Left cardiac atrium (tissue), 4 donors: Measurements from ENCODE around the gene CACNA1E. TPM values are rescaled to one million over a fixed set of nuclear protein-coding genes. Genes with fewer than 3 reads are reported as not detected.

ENCODE experiments used
- ATAC-seq, 2 donors: fragments of 200-7000 bp; cut with Tn5 transposase; one replicate each; pipeline ENCODE4 v1.9.1; 2020; ENCODE audit warnings: mild to moderate bottlenecking in 2 of 2, moderate library complexity in 2 of 2
- DNase-seq: peaks from one replicate; pipeline ENCODE4 v3.0.0-alpha.2; 2020
- intact Hi-C, 2 donors: fragments of 100-400 bp; cut with DNase I; formaldehyde crosslinking; loops; one replicate each; pipeline versions ENCODE4 v1.14.1 to v1.15.1; 2022 to 2023
- total RNA-seq, 2 donors: library from RNA; stranded (reverse); fragmentation: NEBNext Ultra II Directional; extraction: Animal tissue kit (Norgen Biotek cat#: 25700); gene quantifications; one replicate each; pipeline ENCODE4 v1.2.1, GENCODE V29; 2021
- donor health status: DM: no; HTN: yes; CAD: no.
- donor health status: DM: no; HTN: yes; CAD: no; lungs with severe emphysema.
- donor health status: DM: yes; HTN: yes; CAD: no.
- donor health status: Dilated cardiomyopathy.

Gene CACNA1E
- total RNA-seq, 2 donors from 2014 or later, result 0.55 to 1.3 TPM

DNA sequence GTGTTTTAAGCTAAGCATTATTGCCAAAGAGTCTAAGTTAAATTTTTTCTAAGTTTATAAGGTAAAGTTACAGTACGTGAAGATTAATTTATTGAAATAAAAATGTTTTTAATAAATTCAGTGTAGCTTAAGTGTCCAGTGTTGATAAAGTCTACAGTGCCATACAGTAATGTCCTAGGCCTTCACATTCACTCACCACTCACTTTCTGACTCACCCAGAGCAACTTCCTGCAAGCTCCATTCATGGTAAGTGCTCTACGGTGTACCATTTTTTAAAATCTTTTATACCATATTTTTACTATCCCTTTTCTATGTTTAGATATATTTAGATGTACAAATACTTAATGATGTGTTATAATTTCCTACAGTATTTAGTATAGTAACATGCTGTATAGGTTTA is 173.2 kb downstream of the CACNA1E start:
- ATAC-seq (no peak), DNase-seq (no peak)
- intact Hi-C loops, result no loop called here

DNA sequence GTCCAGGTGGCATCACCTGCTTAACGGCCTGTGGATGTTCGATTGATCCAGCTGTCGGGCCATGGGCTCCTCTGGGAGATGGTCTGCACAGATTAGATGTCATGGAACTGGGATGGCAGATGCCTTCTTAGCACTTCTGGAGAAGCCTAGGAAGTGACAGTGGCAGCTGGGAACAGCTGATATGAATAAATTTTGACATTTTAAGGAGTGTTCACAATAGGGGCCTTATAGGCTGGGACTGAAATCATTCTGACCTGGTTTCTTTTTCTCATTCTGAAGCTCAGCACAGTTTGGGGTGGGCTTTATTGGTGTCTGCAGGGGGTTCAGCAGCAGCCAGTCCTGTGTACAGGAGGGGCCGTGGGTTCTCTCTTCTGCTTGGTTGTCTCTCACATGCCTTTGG is 175.3 kb downstream of the CACNA1E start:
- ATAC-seq (no peak), DNase-seq (no peak)
- intact Hi-C loops, result no loop called here

DNA sequence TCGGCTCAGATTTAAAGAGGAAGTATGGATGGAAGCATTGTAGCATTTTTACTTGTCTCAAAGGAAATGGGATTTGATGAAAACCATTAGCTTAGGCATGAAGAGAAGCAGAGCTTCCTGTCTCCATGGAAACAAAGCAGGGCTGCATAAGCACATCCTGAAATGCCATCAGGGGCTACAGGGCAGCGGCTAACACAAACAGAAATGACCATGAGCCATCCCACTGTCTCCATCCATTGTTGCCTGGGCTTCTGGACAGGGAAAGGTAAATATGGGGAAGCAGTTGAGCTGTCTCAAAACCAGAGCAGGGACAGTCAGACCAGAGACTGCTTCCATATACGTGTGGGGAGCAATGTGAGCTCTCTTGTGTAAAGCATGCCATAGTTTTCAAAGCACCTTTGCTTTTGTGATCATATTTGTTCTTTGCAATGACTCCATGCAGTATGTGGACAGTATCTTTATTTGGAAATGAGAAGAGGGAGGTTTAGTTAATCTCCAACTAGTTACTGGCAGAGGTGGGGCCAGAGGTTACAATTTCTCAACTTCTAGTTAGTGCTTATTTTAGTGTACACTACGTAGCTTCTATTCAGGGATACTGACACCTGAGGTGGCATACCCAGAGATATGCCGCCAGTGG is 176.1 kb downstream of the CACNA1E start:
- no peak for ATAC-seq
- intact Hi-C loops, result no loop called here
- DNase-seq, result no peak

DNA sequence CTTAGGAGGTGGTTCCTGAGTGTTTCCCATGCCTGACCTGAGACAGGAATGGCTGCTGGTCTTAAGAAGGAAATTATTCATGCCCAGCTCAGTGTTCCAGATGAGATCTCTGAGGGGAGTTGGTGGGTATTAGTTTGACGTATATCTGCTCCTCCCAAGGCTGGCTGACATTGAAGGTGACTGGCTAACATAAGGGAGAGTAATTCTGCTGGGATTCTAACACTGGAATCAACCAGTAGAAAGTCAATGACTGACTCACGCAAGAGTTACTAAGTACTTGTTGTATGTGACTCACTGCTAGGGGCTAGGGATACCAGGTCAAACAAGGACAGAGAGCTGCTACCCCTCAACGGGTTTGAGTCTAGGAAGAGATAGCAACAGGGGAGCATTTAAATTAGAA is 177.3 kb downstream of the CACNA1E start:
- intact Hi-C loops, result no loop called here
- DNase-seq, result no peak
- ATAC-seq, result no peak

DNA sequence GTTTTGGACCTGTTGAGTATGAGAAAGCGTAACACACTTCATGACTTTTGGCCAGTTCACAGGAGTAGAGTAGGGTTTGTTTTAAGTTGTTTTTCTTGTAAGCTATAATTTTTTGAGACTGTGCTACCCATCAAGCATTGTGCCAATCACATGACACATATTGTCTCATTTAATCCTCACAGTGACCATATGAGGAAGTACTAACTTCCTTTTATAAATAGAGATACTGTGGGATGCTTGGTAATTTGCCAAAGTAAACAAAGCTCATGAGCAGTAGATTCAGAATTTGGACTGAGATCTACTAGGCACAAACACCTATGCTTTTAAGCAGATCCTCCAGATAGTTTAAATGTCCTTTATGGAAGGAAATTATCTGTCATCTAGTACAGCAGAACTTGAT is 178.3 kb downstream of the CACNA1E start:
- intact Hi-C loops, result no loop called here
- DNase-seq (no peak), ATAC-seq (no peak)

DNA sequence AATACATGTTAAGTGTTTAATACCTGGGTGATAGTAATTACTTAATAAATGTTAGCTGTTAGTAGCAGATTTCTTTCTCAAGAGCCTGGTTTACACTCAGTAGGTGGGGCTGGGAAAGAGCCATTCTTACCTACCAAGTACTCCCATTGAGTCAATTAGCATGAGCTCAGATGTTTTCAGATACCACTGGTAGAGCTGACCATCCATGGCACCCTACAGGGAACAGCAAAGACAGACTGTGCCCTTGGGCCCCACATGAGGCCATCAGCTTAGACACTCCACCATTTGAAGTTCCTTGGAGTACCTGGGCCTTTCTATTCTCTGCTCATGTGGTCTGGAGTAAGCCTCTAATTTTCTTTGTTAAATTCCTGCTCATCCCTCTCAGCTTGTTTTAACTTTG is 179.3 kb downstream of the CACNA1E start:
- DNase-seq (no peak), ATAC-seq (no peak)
- intact Hi-C loops, result no loop called here

DNA sequence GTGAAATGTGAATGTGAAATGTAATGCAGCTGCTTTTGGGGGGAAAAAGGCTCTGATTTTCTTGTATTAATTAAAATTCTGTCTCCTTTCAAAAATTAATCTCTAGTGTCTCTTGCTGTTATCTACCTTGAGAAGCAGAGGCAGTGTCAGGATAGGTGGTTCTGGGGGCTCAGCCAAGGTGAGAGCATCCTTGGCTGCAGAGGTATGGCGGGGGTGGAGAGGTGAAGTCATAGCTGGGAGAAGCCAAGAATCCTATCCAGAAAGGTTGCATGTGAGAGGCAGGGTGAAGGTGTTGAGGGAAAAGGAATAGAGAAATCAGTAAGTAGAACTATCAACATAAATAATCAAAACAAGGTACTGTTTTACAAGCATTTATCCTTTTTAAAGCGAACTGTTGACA is 181.2 kb downstream of the CACNA1E start:
- ATAC-seq (no peak), DNase-seq (no peak)
- intact Hi-C loops, result no loop called here

DNA sequence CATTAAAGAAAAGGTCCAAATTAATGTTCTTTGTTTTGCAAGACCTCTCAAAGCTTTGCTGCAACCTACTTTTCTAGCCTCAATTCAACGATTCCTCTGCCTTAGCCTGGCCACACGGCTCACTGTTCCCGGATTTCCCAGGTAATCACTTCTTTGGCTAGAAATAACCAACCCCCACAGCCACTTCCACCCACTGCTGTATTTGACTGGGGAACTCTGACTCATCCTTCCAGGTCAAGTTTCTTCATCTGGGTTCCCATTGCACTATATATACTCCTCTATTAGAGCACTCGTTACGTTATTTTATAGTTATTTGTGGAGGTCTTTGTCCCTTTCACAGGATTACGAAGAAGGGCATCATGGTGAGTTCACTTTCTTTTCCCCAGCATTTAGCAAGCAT is 185.9 kb downstream of the CACNA1E start:
- ATAC-seq (no peak), DNase-seq (no peak)
- intact Hi-C loops, result no loop called here

DNA sequence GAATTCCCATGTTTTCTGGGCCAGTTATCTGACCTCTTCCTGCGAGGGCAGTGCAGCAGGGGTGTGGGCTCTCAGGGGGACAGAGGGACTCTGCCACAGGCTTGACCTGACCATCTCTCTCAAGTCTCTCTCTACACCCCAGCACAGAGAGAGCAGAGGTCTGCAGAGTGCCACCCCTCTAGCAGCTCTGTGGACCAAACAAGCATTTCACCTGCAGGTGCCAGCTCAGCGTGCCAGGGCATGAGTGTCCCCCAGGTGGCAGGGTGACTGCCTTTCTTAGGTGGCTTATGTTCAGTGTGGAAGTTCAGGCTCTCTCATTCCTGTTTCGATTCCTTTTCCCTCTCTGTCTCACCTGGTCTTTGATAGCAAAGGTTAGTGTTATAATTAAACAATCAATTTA is 191.3 kb downstream of the CACNA1E start:
- intact Hi-C loops, result loop anchor here in 1 of 2 donors (5.0 kb wide), 1 partner anchor 192 kb away; the partner anchor contains the start of gene CACNA1E
- DNase-seq (no peak), ATAC-seq (no peak)

DNA sequence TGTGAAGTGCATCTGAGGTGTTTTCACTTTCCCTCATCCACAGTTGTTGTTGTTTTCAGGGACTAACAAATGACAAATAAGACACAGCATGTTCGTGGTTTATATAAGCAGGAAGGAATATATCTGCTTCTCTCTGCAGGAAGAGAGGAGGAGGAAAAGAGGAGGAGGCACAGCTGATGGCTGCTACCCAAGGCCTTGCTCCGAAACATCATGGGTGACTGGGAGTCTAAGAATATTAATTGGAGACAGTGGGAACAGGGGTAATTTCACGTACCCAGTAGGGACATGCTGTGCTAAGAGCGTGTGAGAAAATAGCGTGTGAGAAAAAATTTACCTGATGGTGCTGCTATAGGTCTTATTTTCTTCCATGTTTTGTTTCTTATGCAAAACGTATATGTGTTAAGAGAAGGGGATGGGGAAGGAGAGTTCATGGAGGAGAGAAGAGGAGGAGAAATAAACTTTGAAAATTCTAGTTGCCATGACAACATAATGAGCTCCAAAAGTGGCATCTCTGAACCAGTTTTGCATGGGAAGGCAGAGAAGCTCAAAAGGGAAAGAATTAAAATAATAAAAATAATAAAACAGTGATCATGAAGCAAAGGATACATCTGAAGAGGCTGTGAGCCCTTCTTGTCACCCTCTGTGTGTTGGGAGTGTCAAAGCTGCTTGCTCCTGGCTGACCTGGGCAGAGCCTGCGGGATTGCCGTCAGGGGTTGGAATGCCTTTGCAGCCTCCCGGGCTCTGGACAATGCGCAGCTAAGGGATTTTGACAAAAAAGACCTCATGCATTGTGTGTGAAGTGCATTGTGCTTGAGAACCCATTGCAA is 192.0 kb downstream of the CACNA1E start:
- no peak for DNase-seq
- ATAC-seq, result no peak
- intact Hi-C loops, result no loop called here

DNA sequence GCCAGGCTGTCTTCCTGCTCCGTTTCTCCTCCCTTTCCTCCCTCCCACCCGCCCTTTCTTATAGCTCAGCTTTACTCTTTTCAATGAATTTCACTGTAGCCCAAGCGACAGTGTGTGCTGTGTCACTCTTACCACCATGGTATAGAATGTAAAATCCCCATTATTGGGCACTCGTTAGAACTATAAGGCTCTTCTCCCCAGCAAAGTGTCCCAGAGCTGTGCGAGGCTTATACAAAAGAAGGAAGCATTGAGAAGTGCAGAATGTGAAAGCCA is 192.5 kb downstream of the CACNA1E start:
- intact Hi-C loops, result loop anchor here in 1 of 2 donors (1.0 kb wide), 1 partner anchor 197 kb away; no protein-coding TSS in a partner anchor
- no peak for ATAC-seq
- DNase-seq, result no peak

DNA sequence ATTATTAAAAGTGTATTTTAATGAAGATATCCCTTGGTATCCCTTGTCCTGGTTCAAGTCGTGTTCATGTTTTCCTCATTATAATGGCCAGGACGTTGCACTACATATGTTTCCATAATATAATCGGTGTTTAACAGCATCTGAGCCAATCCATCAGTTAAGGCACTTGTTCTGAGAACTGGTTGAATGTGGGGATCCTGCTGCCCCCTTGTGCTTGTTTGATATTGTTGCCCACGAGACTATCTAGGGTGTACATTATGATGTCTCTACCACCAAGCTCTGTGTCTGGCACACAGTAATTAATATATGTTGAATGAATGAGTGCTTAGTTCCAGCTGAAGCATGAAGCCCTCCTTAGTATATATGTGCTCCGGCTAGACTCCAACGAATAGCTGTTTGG is 193.0 kb downstream of the CACNA1E start:
- DNase-seq (no peak), ATAC-seq (peak in 1 of 2 donors; percentile 38)
- intact Hi-C loops, result loop anchor here in 1 of 2 donors (1.0 kb wide), 1 partner anchor 197 kb away; no protein-coding TSS in a partner anchor

DNA sequence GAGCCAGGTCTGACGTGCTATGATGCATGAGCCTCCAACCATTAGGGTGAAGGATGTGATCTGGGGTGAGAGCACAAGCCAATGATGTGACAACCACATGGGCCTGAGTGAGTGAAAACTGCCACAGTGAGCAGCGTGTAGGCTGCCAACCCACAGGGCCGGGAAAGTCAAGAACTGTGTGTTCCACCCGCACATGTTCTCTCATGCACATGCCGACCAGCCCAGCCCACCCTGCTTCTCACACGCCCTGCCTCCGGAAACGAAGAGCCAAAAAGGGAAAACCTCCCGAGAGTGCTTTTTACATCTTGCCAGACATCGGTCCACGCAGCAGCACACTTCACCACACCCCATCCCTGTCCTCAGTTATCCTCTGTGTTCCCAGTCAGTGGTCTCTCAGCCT is 197.0 kb downstream of the CACNA1E start:
- DNase-seq, result no peak
- no peak for ATAC-seq
- intact Hi-C loops, result no loop called here

DNA sequence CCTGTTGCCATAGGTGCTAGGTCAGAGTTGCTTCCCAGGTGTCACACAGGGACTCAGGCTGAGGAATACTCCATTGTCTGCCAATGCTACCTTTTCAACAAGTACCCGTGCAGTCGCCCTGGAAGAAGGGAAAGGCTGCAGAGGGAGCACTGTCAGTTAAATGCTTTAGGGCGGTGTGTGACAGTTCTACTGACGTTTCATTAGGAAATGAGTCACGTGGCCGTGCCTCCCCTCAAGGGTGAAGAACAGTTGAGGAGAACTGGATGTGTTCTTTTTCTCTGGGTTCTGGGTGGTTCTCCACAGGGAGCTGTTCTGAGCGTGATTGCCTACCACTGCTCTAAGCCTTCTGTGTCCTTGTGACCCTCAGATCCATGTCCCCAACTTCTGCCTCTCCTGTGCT is 197.6 kb downstream of the CACNA1E start:
- ATAC-seq (no peak), DNase-seq (no peak)
- intact Hi-C loops, result no loop called here

DNA sequence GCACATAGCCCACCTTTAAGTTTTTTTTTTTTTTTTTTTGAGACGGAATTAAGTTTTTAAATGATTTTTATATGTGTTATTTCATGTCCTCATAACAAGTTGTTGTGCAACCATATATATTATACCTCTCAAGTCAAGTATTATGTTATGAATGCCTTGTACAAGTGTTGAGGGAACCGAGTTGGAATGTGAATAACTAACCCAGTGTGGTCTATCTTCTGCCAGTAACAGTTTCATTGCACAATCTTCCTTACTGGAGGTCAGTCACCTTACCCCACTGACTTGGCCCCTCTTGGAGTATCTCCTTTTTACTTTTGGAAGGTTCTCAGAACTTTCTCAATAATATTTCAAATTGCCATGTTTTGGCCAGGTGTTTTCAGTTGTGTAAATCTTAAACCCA is 201.9 kb downstream of the CACNA1E start:
- ATAC-seq, result no peak
- intact Hi-C loops, result no loop called here
- no peak for DNase-seq

DNA sequence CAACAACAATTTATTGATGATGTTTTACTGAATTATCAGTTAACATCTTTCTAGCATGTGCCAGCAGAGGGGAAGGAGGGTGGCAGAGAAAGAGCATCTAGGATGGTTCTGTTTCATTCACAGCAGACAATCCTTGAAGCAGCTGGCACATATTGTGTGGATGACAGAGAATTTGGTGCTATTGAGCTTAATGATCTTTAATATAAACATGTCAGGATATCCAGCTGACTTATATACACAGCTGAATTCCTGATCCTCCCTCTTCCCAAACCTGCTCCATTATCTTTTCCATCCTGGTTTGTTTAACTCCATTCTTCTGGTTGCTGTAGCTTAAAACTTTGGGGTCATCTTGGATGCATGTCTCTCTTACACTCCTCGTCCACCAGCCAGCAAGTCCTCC is 218.6 kb downstream of the CACNA1E start:
- ATAC-seq, result no peak
- intact Hi-C loops, result no loop called here
- DNase-seq, result no peak

DNA sequence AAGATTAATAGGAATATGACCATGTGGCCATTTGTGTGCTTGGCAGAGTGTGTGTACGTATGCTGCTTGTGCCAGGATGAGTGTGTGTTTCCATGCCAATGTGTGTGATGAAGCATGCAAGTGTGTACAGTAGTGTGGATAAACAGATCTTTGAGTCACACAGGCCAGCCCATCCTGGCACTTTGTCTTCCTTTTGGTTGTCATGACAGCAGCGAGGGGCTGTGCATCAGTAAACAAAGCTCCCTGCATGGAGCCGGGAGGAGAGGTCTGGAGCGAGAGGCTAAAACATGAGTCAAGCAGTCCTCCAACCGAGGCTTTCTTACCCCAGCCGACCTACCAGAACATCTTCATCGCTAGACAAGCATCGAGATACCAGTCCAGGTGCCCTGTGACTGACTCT is 221.2 kb downstream of the CACNA1E start:
- DNase-seq (no peak), ATAC-seq (no peak)
- intact Hi-C loops, result no loop called here

DNA sequence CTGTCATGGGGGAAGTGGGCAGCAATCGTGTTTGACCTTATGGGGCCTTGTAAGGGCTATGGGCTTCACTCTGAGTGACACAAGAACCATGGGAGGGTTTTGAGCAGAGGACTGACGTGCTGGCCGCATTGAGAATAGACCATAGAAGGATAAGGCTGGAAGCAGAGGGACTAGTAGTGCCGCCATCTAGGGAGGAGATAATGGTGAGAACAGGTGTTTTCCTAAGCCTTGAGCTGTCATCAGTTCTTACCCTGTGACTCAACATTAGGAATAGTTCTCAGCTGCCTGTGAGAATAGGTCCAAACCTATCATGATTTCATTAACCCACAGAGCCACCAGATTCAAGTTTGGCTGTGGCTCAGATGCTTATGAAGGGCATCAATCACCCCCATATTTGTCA is 228.5 kb downstream of the CACNA1E start:
- no peak for ATAC-seq
- no peak for DNase-seq
- intact Hi-C loops, result no loop called here

DNA sequence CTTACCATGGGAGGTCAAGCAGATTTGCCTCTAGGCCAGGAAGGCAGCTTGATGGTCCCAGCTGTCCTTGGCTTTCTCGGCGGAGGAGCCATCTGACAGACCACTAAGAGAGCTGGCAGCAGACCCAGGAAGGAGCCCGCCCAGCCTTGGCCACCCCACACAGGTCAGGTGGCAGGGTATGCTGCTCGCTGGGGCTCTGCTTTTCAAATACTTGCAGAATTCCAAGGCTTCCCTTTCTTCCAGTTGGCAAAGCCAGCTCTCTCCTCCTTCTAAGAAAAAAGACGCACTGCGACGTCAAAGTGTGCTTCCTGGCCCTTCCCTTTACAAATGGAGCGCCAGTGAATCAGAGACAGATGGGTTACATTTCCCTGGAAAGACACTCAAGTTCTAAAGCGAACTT is 229.4 kb downstream of the CACNA1E start:
- intact Hi-C loops, result no loop called here
- DNase-seq (no peak), ATAC-seq (no peak)

DNA sequence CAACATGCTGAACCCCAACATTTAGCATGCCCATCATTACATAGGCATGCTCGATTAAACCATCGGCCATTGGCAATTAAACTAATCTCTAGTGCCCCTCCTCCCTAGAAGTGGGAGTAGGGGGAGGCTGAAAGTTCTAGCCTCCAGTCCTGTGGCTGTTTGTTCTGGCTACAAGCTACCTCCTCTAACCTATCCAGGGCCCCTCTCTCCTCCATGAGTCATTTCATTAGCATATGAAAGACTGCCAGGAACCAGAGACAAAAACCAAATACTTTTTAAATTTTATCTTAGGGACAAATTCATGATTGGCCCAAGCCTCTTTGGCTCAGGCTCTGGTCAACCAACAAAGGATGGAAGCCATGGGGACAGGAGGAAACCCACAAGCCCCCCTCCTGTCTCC is 231.1 kb downstream of the CACNA1E start:
- ATAC-seq, result peak in 1 of 2 donors; percentile 47
- no peak for DNase-seq
- intact Hi-C loops, result no loop called here

DNA sequence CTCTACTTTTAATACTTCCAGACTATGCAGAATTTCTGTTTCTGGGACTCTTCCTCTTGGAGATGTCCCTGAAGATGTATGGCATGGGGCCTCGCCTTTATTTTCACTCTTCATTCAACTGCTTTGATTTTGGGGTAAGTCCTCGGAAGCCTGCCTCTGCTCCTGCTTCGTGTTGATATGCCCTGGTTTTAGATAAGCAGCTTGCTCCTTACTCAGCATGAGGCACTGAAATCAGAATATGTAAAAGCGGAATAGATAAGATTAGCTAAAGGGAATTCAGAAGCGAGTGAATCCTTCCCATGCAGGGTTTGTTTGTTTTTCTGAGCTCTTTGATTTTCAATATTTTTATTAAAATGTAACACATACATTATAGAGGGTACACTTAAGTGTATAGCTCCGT is 234.7 kb downstream of the CACNA1E start:
- DNase-seq (no peak), ATAC-seq (no peak)
- intact Hi-C loops, result no loop called here
